HL-60 (cell line): Measurements from ENCODE around the gene CINP.

ENCODE experiments used
- GABPA ChIP-seq: IDR thresholded peaks from 2 replicates; pipeline ENCODE4 v1.6.1; 2012; ENCODE audit warnings: low read depth
- POLR2AphosphoS5 ChIP-seq: IDR thresholded peaks from 2 replicates; pipeline ENCODE4 v1.6.1; 2012; ENCODE audit warnings: low read depth
- REST ChIP-seq: IDR thresholded peaks from 2 replicates; pipeline ENCODE4 v1.6.1; 2012; ENCODE audit warnings: low read depth; ENCODE audit not compliant: insufficient replicate concordance
- SPI1 ChIP-seq: IDR thresholded peaks from 2 replicates; pipeline ENCODE4 v1.6.1; 2012; ENCODE audit warnings: low read depth, mild to moderate bottlenecking, borderline replicate concordance
- TF ChIP-seq, protein P1 (sequence below): IDR thresholded peaks from one replicate; pipeline ENCODE4 v1.5.1; 2011; ENCODE audit warnings: low read length, control low read depth, inconsistent platforms; ENCODE audit not compliant: insufficient read depth

GRCh38 chr14:102316743-102317563, 45.7 kb downstream of the CINP start:
- TF ChIP-seq, protein P1, sequence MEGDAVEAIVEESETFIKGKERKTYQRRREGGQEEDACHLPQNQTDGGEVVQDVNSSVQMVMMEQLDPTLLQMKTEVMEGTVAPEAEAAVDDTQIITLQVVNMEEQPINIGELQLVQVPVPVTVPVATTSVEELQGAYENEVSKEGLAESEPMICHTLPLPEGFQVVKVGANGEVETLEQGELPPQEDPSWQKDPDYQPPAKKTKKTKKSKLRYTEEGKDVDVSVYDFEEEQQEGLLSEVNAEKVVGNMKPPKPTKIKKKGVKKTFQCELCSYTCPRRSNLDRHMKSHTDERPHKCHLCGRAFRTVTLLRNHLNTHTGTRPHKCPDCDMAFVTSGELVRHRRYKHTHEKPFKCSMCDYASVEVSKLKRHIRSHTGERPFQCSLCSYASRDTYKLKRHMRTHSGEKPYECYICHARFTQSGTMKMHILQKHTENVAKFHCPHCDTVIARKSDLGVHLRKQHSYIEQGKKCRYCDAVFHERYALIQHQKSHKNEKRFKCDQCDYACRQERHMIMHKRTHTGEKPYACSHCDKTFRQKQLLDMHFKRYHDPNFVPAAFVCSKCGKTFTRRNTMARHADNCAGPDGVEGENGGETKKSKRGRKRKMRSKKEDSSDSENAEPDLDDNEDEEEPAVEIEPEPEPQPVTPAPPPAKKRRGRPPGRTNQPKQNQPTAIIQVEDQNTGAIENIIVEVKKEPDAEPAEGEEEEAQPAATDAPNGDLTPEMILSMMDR: peak; percentile 27
- TF ChIP-seq GABPA: no peak; the same call in 1 of the 2 replicates
- no peak for TF ChIP-seq POLR2AphosphoS5
- no peak for TF ChIP-seq REST
- TF ChIP-seq SPI1: no peak
